Thymus (tissue), 11 donors: ENCODE results near the gene MRM1. TPM values are rescaled to one million over a fixed set of nuclear protein-coding genes. Genes with fewer than 3 reads are reported as not detected.

Experiments
- DNase-seq, 9 donors: peaks; one replicate each; pipeline ENCODE4 v3.0.0-alpha.2; 2013; ENCODE audit warnings: low spot score in 9 of 9, low read depth in 6 of 9, missing footprints in 1 of 9
- H3K27ac ChIP-seq, 2 donors: one replicate each; pipeline ENCODE4 v1.5.1; 2013; ENCODE audit warnings: control low read depth in 1 of 2, low read depth in 1 of 2, low read length in 1 of 2, mild to moderate bottlenecking in 1 of 2, moderate library complexity in 1 of 2
- H3K27me3 ChIP-seq, 2 donors: one replicate each; pipeline ENCODE4 v1.5.1; 2013; ENCODE audit warnings: low read length in 1 of 2; ENCODE audit not compliant: control insufficient read depth in 2 of 2, insufficient read depth in 1 of 2
- H3K36me3 ChIP-seq, 2 donors: one replicate each; pipeline ENCODE4 v1.5.1; 2013; ENCODE audit warnings: low read length in 1 of 2, mild to moderate bottlenecking in 1 of 2, moderate library complexity in 1 of 2; ENCODE audit not compliant: control insufficient read depth in 2 of 2, insufficient read depth in 2 of 2
- H3K4me1 ChIP-seq, 2 donors: one replicate each; pipeline ENCODE4 v1.5.1; 2013; ENCODE audit warnings: low read length in 2 of 2; ENCODE audit not compliant: control insufficient read depth in 2 of 2, insufficient read depth in 2 of 2
- H3K4me3 ChIP-seq, 2 donors: one replicate each; pipeline ENCODE4 v1.5.1; 2013; ENCODE audit warnings: low read length in 2 of 2, control low read depth in 1 of 2, mild to moderate bottlenecking in 1 of 2
- H3K9me3 ChIP-seq, 2 donors: one replicate each; pipeline ENCODE4 v1.5.1; 2013; ENCODE audit warnings: low read length in 1 of 2, mild to moderate bottlenecking in 1 of 2; ENCODE audit not compliant: control insufficient read depth in 2 of 2, insufficient read depth in 1 of 2
- WGBS: extraction: QIAGEN DNeasy Blood & Tissue Kit; methylation state at CpG from one replicate; pipeline ENCODE4 v1.1.7; 2013; 5-methylcytosine and 5-hydroxymethylcytosine counted together
- polyA plus RNA-seq: library from polyadenylated mRNA; stranded (reverse); fragments of 200-250 nt; gene quantifications from one replicate; pipeline ENCODE4 v1.2.3, GENCODE V29; 2013
- total RNA-seq: library from RNA; stranded (reverse); fragments of 120-200 nt; gene quantifications from one replicate; pipeline ENCODE4 v1.2.4, GENCODE V29; 2013
- donor health status: healthy.

MRM1 gene
- total and polyA plus RNA-seq, 2 donors: 4.9 to 6.2 TPM

DNA sequence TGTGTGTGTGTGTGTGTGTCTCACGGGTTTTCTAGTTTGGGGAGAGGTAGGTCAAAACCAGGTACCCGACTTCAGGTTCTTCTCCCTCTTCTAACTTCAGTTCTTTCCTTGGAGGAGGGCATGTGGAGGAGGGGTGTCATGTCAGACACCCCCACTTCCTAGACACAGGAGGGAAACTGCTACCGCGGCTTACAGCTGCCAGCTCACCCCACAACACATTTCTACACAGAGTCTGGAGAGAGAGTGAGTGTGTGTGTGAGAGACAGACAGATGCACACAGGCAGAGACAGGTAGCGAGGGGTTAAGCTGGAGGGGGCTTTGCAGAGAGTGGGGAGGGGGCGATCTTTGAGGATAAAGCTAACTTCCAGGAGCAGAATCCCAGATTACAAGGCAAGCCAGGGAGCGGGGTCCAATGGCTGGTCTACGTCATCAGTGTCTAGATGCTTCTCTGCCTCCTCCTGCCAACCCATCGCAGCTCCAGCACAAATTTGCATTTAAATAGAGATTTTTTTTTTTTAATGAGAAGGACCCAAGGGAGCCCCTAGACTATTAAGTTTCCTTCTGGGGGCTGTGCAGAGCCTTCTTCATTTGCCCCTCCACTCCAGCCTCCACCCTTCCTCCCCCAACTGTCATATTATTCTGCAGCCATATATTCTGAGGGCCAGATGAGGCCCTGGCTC lies 48.9 kb downstream of the MRM1 start:
- Histone ChIP-seq H3K4me1 (no peaks in the 10 kb centered on the region), H3K9me3 (no peaks in the 10 kb centered on the region), H3K27ac (no peak overlapping the region), H3K27me3 (peaks cover 4 to 82% of the 10 kb centered on the region in 2 donors), H3K4me3 (no peak overlapping the region), H3K36me3 (no peaks in the 10 kb centered on the region)
- 59% methylated on average over 9 of the region's 9 CpGs for WGBS
- DNase-seq: no peak

DNA sequence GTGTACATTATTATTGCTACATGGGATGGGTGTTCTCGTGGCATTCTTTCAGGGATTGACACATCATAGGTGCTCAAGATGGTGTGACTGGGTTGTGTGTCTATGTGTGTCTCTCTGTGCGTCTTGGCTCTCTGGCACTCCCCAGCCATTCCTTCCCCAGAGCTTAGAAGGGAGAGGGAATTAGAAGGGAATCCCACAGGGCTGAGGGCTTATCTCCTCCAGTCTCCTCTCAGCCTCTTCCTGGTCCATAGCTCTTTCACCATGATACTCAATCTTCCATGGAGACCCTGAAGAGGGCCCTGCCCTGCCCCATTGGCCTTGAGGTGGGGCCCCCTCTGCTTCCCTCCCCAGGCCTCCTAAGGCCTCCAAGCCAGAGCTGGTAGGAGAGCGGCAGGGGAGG lies 52.0 kb downstream of the MRM1 start:
- Histone ChIP-seq H3K27ac (no peak overlapping the region), H3K36me3 (no peaks in the 10 kb centered on the region), H3K27me3 (peaks cover 16 to 83% of the 10 kb centered on the region in 2 donors), H3K4me1 (no peaks in the 10 kb centered on the region), H3K4me3 (no peak overlapping the region), H3K9me3 (no peaks in the 10 kb centered on the region)
- 98% methylated on average over 3 of the region's 3 CpGs for WGBS
- DNase-seq: no peak

DNA sequence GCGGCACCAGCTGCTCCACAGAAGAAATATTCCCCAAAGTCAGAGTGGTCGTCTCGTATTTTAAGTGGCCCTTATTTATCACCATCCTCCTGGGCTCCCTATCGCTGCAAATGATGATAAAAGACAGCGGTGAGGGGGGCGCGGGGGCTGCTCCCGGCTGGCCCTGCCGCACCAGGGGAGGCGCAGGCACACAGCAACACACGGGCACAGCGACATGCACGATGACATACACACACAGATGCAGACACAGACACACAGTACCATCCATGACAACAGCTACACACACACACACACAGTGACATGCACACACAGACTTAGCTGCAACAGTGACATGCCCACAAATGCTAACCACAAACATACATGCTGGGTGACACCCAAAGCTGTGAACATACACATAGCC lies 52.5 kb downstream of the MRM1 start:
- Histone ChIP-seq H3K4me3 (no peak overlapping the region), H3K36me3 (no peaks in the 10 kb centered on the region), H3K27ac (no peak overlapping the region), H3K4me1 (no peaks in the 10 kb centered on the region), H3K9me3 (no peaks in the 10 kb centered on the region), H3K27me3 (peaks cover 16 to 84% of the 10 kb centered on the region in 2 donors)
- no peak for DNase-seq
- 90% methylated on average over 13 of the region's 13 CpGs for WGBS

DNA sequence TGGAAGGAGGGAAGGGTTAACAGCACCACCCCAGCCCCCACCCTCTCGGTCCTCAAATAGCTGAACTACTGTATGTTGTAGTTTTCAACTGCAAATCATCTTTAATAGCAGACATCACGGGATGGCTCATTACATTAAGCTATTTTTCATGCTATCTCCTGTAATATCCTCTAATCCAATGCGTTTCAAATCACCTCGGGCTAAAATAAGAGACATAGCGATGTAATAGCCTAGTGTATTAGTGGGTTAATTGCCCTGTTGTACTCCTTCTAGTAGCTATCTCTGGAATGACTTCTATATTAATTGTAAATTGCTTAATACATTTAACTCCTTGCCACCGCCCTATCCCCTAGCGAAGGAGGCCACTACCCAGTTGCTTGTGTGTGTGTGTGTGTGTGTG lies 54.3 kb downstream of the MRM1 start:
- no peaks in the 10 kb centered on the region for H3K9me3 ChIP-seq
- H3K36me3 ChIP-seq: no peaks in the 10 kb centered on the region
- 95% methylated on average over 7 of the region's 7 CpGs for WGBS
- no peak overlapping the region for H3K4me3 ChIP-seq
- no peak for DNase-seq
- no peaks in the 10 kb centered on the region for H3K4me1 ChIP-seq
- H3K27ac ChIP-seq: no peak overlapping the region
- peaks cover 16 to 87% of the 10 kb centered on the region in 2 donors for H3K27me3 ChIP-seq

DNA sequence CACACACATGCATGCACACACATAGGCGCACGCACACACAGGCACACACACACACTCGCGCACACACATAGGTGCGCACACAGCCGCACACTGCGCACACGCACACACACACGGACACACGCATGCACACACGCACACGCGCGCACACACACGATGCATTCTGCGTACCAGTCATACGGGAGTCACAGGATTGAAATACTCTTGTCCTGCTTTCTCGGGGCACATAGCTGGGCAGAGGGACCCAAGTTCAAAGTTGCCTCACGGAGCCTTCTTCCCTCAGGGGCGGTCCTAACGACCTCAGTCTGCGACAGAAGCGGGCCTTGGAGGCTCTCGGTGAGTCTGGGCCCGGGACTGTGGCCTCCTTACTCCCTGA lies 56.0 kb downstream of the MRM1 start:
- DNase-seq: no peak
- WGBS: 61% methylated on average over 25 of the region's 25 CpGs
- no peaks in the 10 kb centered on the region for H3K4me1 ChIP-seq
- H3K27ac ChIP-seq: no peak overlapping the region
- peaks cover 16 to 88% of the 10 kb centered on the region in 2 donors for H3K27me3 ChIP-seq
- H3K4me3 ChIP-seq: no peak overlapping the region
- no peaks in the 10 kb centered on the region for H3K9me3 ChIP-seq
- no peaks in the 10 kb centered on the region for H3K36me3 ChIP-seq

DNA sequence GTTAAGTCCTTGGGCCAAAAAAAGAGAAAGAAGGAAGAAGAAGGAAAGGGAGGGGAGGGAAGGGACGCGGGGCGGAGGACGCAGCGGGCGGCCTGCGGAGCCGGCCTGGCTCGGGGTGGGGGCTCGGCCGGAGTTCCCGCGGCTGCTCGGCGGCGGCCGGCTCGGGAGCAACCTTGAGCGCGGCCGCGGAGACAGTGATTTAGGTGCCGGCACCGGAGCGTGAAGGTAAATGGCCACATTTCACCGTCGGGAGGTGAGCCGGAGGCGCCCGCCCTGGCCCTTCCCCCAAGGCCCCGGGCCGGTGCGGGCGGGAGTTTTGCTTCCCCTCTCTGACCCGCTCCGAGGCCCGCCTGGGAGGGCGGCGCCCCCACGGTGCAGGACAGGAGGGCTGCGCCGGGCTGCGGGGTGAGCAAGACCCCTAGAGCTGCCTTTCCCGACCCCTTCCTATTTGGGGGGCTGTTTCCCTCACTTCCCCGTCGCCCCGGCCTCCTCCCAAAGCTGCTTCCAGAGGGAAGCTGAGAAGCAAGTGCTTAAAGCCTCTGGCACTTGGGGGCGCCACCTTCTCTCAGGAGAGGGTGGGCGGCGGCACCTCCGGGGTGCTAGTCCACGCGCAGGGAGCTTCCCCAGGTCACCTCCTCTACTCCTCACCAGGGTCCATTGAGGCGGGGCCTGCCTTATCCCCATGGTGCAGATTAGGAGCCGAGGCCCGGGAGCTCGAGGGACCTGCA lies 56.5 kb downstream of the MRM1 start:
- Histone ChIP-seq H3K36me3 (no peaks in the 10 kb centered on the region), H3K27me3 (peaks cover 16 to 89% of the 10 kb centered on the region in 2 donors), H3K9me3 (no peaks in the 10 kb centered on the region), H3K27ac (no peak overlapping the region), H3K4me3 (no peak overlapping the region), H3K4me1 (no peaks in the 10 kb centered on the region)
- DNase-seq: no peak
- 11% methylated on average over 57 of the region's 57 CpGs for WGBS

Other genes starting within 250 kb of the MRM1 start
- 0.05 TPM for gene TBC1D3H, start 213.1 kb upstream of the MRM1 start, total RNA-seq
- gene TBC1D3H, start 213.1 kb upstream of the MRM1 start, polyA plus RNA-seq: 11.9 TPM
- 64.0 TPM for gene ZNHIT3, start 114.9 kb upstream of the MRM1 start, total RNA-seq
- gene ZNHIT3, start 114.9 kb upstream of the MRM1 start, polyA plus RNA-seq: 68.0 TPM
- gene MYO19, start 66.7 kb upstream of the MRM1 start, total RNA-seq: 24.0 TPM
- gene MYO19, start 66.7 kb upstream of the MRM1 start, polyA plus RNA-seq: 27.6 TPM
- gene PIGW, start 66.6 kb upstream of the MRM1 start, total RNA-seq: 3.4 TPM
- gene PIGW, start 66.6 kb upstream of the MRM1 start, polyA plus RNA-seq: 5.1 TPM
- gene GGNBP2, start 56.7 kb upstream of the MRM1 start, total RNA-seq: 55.5 TPM
- 119 TPM for gene GGNBP2, start 56.7 kb upstream of the MRM1 start, polyA plus RNA-seq
- 3.0 TPM for gene DHRS11, start 9.7 kb upstream of the MRM1 start, total RNA-seq
- gene DHRS11, start 9.7 kb upstream of the MRM1 start, polyA plus RNA-seq: 5.1 TPM